ENCODE data around the gene RHOU.

Gene RHOU

DNA sequence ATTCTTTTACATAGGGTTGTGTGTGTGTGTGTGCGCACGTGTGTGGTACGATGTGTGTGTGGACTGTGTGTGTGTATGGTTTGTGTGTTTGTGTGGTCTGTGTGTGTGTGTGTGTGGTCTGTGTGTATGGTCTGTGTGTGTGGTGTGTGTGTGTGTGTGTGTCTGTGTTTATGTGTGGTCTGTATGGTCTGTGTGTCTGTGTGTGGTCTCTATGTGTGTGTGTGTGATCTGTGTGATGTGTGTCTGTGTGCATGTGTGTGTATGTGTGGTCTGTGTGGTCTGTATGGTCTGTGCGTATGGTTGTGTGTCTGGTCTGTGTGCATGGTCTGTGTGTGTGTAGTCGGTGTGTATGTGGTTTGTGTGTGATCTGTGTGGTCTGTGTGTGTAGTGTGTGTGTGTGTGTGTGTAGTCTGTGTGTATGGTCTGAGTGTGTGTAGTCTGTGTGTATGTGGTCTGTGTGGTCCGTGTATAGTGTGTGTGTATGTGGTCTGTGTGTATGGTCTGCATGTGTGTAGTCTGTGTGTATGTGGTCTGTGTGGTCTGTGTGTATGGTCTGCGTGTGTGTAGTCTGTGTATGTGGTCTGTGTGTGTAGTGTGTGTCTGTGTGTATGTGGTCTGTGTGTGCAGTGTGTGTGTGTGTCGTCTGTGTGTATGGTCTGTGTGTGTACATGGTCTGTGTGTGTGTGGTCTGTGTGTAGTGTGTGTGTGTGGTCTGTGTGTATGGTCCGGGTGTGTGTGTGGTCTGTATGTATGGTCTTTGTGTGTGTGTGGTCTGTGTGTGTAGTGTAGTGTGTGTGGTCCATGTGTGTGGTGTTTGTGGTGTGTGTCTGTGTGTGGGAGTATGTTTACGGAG is 46.8 kb downstream of the RHOU start:
- TF ChIP-seq, protein P1, sequence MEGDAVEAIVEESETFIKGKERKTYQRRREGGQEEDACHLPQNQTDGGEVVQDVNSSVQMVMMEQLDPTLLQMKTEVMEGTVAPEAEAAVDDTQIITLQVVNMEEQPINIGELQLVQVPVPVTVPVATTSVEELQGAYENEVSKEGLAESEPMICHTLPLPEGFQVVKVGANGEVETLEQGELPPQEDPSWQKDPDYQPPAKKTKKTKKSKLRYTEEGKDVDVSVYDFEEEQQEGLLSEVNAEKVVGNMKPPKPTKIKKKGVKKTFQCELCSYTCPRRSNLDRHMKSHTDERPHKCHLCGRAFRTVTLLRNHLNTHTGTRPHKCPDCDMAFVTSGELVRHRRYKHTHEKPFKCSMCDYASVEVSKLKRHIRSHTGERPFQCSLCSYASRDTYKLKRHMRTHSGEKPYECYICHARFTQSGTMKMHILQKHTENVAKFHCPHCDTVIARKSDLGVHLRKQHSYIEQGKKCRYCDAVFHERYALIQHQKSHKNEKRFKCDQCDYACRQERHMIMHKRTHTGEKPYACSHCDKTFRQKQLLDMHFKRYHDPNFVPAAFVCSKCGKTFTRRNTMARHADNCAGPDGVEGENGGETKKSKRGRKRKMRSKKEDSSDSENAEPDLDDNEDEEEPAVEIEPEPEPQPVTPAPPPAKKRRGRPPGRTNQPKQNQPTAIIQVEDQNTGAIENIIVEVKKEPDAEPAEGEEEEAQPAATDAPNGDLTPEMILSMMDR (IDR thresholded peaks at IDR 0.05; ENCODE audit: control insufficient read depth, extremely low read depth, insufficient read depth): no peak
- no peak overlapping the region for H3K4me3 ChIP-seq (ENCODE audit: low read depth, low read length)
- DNase-seq (ENCODE audit: low read depth): no peak

DNA sequence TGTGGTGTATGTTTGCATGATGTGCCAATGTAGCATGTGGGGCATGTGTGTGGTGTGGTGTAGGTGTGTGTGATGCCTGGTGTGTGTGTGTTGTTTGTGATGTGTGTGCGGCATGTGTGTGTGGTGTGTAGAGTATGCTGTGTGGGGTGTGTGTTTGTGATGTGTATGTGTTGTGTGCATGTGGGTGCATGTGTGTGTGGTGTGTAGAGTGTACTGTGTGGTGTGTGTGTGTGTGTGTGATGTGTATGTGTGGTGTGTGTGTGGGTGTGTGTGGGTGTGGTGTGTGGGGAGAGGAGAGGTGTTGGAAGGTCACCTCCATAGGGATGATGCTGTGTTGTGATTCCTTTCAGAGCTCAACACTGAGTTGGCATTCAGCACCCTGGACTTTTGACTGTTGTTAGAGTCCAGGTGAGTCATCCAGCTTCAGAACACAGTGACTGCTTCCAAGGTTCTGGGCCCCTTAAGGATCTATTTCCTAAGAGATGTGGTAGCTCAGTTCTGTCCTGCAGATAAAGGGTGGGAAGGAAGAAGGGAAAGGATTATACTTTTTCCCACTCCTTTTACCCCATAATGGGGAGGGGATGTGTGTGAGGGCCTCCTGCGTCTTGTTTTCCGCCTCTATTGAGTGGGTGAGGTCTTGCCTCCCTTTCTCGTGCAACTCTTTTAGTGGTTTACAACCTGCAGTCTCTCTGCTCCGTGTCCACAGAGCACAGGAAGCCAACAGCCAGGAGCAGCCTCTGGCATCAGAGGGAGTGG is 47.6 kb downstream of the RHOU start:
- H3K4me3 ChIP-seq (ENCODE audit: low read depth, low read length): no peak overlapping the region
- DNase-seq (ENCODE audit: low read depth): no peak
- TF ChIP-seq, protein P1 (IDR thresholded peaks at IDR 0.05; ENCODE audit: control insufficient read depth, extremely low read depth, insufficient read depth): no peak

DNA sequence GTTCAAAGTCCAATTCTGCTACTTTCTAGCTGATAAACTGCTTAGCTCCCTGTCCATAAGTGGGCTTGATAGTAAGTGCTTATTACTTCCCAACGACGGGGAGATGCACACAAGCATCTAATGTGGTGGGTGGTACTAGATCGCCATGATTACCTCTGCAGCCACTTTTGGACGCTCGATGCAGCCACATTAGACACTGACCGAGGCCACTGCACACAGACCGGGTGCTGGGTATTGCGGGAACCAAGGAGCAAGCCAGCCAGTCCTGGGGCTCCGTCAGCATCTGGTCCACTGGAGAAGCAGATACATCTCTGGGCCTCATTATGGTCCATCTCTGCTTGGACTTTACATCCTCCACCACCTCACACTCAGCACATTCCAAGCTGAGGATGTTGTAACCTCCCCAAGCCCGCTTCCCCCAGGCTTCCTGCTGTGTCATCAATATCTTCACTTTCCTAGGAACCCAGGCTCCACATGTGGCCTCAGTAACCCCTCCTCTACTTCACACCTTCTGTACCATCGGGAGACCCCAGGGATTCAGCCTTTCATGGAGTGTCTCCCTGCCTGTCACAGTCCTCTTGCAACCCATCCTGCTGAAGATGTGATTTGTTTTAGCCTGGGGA is 48.2 kb downstream of the RHOU start:
- DNase-seq (ENCODE audit: low read depth): no peak
- TF ChIP-seq, protein P1 (IDR thresholded peaks at IDR 0.05; ENCODE audit: control insufficient read depth, extremely low read depth, insufficient read depth): no peak
- no peak overlapping the region for H3K4me3 ChIP-seq (ENCODE audit: low read depth, low read length)

DNA sequence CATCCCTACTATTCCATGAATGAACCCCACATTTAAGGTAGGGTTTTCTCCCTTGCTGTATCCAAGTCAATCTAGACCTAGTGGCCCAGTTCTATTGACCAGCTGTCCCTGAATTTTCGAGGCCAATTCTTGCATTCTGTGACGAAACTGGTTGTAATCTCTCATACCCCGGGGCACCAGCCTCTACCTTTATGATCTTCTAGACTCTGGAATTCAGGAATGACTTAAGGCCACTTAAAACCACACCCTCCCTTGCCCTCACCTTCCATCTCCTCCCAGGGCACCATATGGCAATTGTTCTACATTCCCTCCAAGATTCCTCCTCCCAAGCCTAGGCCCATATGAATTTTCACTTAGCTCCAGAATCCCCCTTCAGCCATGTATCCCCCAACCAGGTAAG is 48.9 kb downstream of the RHOU start:
- TF ChIP-seq, protein P1 (IDR thresholded peaks at IDR 0.05; ENCODE audit: control insufficient read depth, extremely low read depth, insufficient read depth): no peak
- H3K4me3 ChIP-seq (ENCODE audit: low read depth, low read length): no peak overlapping the region
- no peak for DNase-seq (ENCODE audit: low read depth)

DNA sequence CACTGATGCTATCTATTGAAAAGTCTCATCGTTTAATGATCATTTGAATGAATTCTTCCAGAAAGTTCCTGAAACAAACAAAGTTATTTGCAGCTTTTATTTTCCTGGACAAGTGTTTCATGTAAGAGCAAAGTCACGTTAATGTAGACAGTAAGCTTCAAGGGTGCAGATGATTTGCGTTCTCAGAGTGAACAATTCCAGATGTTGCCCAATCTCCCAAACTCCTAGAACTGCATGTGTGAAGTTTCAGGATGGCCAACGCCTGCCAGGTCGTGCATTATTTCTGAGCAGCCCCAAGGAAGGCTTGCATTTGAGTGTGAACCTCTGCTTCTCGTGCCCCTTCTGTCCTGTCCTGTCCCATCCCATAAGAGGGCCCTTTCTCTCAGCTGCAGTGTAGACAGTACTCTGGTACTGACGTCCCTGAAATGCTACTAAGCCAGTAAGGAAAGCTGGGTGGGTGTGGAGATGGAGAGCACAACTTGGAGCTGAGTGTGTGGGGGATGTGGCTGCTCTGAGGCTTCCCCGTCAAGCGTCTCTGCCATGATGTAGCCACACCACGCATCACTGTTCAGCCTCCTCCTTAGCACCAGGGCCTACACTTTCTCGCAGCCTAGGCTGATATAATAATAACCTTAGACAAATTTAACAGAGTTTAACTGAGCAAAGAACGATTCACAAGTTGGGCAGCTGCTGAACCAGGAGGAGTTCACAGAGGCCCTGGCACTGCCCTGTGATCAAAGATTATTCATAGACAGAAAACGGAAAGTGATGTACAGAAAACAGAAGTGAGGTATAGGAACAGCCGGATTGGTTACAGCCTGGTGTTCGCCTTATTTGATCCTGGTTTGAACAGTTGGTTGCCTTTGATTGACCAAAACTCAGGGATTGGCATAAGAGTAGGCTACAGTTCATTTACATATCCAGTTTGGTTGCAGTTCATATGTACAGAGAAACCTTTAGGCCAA is 50.4 kb downstream of the RHOU start:
- no peak overlapping the region for H3K4me3 ChIP-seq (ENCODE audit: low read depth, low read length)
- TF ChIP-seq, protein P1 (IDR thresholded peaks at IDR 0.05; ENCODE audit: control insufficient read depth, extremely low read depth, insufficient read depth): no peak
- DNase-seq (ENCODE audit: low read depth): no peak

All from LNCaP clone FGC (cell line).